Testis (tissue), 2 donors: ENCODE results near the gene LILRA5.

ENCODE experiments used
- POLR2A ChIP-seq: fragments of 450-650 bp; IDR thresholded peaks from one replicate; pipeline ENCODE4 v1.6.1; 2017; ENCODE audit warnings: antibody characterized with exemption, mild to moderate bottlenecking, moderate library complexity
- TF ChIP-seq, protein P1 (sequence below), 3 experiments: fragments of 450-650 bp in 2 of 3; fragments of 200-600 bp in 1 of 3; sonication (generic) in 1 of 3; IDR thresholded peaks; one replicate each; pipeline ENCODE4 v1.5.1; 2016 to 2019; ENCODE audit warnings: antibody characterized with exemption in 3 of 3, mild to moderate bottlenecking in 2 of 3, moderate library complexity in 1 of 3

GRCh38 chr19:54262470-54262869, 50.5 kb downstream of the LILRA5 start:
- TF ChIP-seq POLR2A, result no peak
- TF ChIP-seq, protein P1, sequence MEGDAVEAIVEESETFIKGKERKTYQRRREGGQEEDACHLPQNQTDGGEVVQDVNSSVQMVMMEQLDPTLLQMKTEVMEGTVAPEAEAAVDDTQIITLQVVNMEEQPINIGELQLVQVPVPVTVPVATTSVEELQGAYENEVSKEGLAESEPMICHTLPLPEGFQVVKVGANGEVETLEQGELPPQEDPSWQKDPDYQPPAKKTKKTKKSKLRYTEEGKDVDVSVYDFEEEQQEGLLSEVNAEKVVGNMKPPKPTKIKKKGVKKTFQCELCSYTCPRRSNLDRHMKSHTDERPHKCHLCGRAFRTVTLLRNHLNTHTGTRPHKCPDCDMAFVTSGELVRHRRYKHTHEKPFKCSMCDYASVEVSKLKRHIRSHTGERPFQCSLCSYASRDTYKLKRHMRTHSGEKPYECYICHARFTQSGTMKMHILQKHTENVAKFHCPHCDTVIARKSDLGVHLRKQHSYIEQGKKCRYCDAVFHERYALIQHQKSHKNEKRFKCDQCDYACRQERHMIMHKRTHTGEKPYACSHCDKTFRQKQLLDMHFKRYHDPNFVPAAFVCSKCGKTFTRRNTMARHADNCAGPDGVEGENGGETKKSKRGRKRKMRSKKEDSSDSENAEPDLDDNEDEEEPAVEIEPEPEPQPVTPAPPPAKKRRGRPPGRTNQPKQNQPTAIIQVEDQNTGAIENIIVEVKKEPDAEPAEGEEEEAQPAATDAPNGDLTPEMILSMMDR (IDR thresholded peaks at IDR 0.05), result no peak
